Heart left ventricle (tissue), 13 donors: ENCODE measurements around the gene ZNF521.

ENCODE experiments used
- POLR2A ChIP-seq, 2 donors: fragments of 450-650 bp; IDR thresholded peaks; one replicate each; pipeline ENCODE4 v1.6.1; 2017; ENCODE audit warnings: antibody characterized with exemption in 2 of 2, mild to moderate bottlenecking in 2 of 2, moderate library complexity in 2 of 2
- TF ChIP-seq, protein P1 (sequence below), 12 donors: fragments of 200-600 bp; sonication (generic) in 4 of 12; IDR thresholded peaks; one replicate each; pipeline versions ENCODE4 v1.5.0 to v1.8.0; 2018 to 2022; ENCODE audit warnings: antibody characterized with exemption in 12 of 12, mild to moderate bottlenecking in 5 of 12
- donor health status: ischemic (EF 13 %, LVEDD 7.1; RV severe dilation, severe dysfunction).
- donor health status: DM: no; HTN: yes; CAD: no.
- donor health status: DM: no; HTN: no; CAD: no.
- donor health status: ischemic (EF 25% LVEDD 6.9; RV normal size, moderate dysfunction).
- donor health status: ischemic (EF 25% LVEDD 5.7; RV mildly dilated, moderate dysfunction).
- donor health status: ischemic (EF 35%, LVEDD 5.7; RV mildly dilated, moderate dysfunction).
- donor health status: nonischemic (EF 11% LVEDD 7.7; RV severe dilation, severe dysfunction).
- donor health status: DM: yes; HTN: yes; CAD: no.
- donor health status: PGD.
- donor health status: ischemic (EF 29% LVEDD 5.4; RV normal size, mild dysfunction).
- donor health status: nonischemic (EF 23%, LVEDD 6.1; RV moderate dilation, normal function).

DNA sequence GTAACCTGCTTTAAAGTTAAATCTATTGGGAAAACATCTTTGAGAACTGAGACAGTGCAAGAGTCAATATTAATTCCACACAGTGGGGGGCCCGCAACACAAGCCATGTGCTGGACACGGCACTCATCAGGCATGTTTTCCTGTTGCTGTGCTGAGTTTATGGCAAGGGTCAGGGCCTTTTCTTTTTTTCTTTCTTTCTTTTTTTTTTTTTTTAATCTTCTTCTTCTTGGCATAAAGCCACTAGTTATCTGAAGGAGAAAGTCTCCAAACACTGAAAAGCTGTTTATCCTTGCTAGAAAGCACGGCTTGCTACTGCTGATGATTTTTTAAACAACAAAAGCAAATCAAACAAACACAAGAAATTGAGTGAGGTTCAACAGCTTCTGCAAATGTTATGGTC lies 252.1 kb downstream of the ZNF521 start:
- TF ChIP-seq, protein P1, sequence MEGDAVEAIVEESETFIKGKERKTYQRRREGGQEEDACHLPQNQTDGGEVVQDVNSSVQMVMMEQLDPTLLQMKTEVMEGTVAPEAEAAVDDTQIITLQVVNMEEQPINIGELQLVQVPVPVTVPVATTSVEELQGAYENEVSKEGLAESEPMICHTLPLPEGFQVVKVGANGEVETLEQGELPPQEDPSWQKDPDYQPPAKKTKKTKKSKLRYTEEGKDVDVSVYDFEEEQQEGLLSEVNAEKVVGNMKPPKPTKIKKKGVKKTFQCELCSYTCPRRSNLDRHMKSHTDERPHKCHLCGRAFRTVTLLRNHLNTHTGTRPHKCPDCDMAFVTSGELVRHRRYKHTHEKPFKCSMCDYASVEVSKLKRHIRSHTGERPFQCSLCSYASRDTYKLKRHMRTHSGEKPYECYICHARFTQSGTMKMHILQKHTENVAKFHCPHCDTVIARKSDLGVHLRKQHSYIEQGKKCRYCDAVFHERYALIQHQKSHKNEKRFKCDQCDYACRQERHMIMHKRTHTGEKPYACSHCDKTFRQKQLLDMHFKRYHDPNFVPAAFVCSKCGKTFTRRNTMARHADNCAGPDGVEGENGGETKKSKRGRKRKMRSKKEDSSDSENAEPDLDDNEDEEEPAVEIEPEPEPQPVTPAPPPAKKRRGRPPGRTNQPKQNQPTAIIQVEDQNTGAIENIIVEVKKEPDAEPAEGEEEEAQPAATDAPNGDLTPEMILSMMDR (IDR thresholded peaks at IDR 0.05): no peak
- no peak for TF ChIP-seq POLR2A (IDR thresholded peaks at IDR 0.05)
